GM12801 (cell line): ENCODE results near the gene CACNG7.

Experiments used
- CTCF ChIP-seq: IDR thresholded peaks from one replicate; pipeline ENCODE4 v1.5.1; 2011; ENCODE audit warnings: control low read depth; ENCODE audit not compliant: insufficient read length; ENCODE audit errors: extremely low read depth

The CACNG7 gene

GRCh38 chr19:53983457-53984289 lies 74.6 kb downstream of the CACNG7 start:
- TF ChIP-seq CTCF: no peak

- TF ChIP-seq CTCF: no peak
These were observed 76.8 kb downstream of the CACNG7 start for GRCh38 chr19:53985863-53986262.

- TF ChIP-seq CTCF: no peak
These were observed 79.9 kb downstream of the CACNG7 start for GRCh38 chr19:53988981-53989380.

- TF ChIP-seq CTCF: no peak
These were observed 80.8 kb downstream of the CACNG7 start for GRCh38 chr19:53989600-53990533.

- no peak for TF ChIP-seq CTCF
These were observed 82.4 kb downstream of the CACNG7 start, which contains the start of gene CACNG6 for GRCh38 chr19:53991224-53992113. CACNG6 (plus strand) TSS chr19:53991637; CDS start chr19:53992878, 1,241 bp downstream.

GRCh38 chr19:53992211-53992610 lies 83.1 kb downstream of the CACNG7 start:
- no peak for TF ChIP-seq CTCF
